Inflammatory macrophage (primary cell): Measurements from ENCODE around the gene TAF5L.
"Not testable (repeated sequence)": the region's sequence is repeated elsewhere in the genome, so short reads cannot be mapped to it uniquely, and the experiment has no call there.

Experiments
- DNase-seq, 2 donors: peaks; one replicate each; pipeline ENCODE4 v3.0.0-alpha.2; 2020 to 2022

TAF5L gene

GRCh38 chr1:229603371-229604005, 22.4 kb downstream of the TAF5L start:
- no peak for DNase-seq

GRCh38 chr1:229600229-229600628, 25.7 kb downstream of the TAF5L start:
- no peak for DNase-seq

GRCh38 chr1:229599218-229599954, 26.5 kb downstream of the TAF5L start:
- no peak for DNase-seq

- no peak for DNase-seq
Observed at GRCh38 chr1:229597877-229598276, 28.0 kb downstream of the TAF5L start.

GRCh38 chr1:229596925-229597699, 28.8 kb downstream of the TAF5L start:
- peak in 1 of 2 donors; percentile 51 for DNase-seq

GRCh38 chr1:229595876-229596275, 30.0 kb downstream of the TAF5L start:
- DNase-seq: not testable (repeated sequence)

- DNase-seq: no peak
Observed at GRCh38 chr1:229594227-229595008, 31.5 kb downstream of the TAF5L start.

- DNase-seq: no peak
Observed at GRCh38 chr1:229593800-229594199, 32.1 kb downstream of the TAF5L start.

- no peak for DNase-seq
Observed at GRCh38 chr1:229590119-229590518, 35.8 kb downstream of the TAF5L start.

GRCh38 chr1:229585338-229585737, 40.6 kb downstream of the TAF5L start:
- no peak for DNase-seq

- no peak for DNase-seq
Observed at GRCh38 chr1:229582715-229583114, 43.2 kb downstream of the TAF5L start.

GRCh38 chr1:229582011-229582694, 43.8 kb downstream of the TAF5L start:
- peak; percentile 43 to 47 for DNase-seq

GRCh38 chr1:229581485-229581884, 44.4 kb downstream of the TAF5L start:
- DNase-seq: no peak

GRCh38 chr1:229579059-229579673, 46.8 kb downstream of the TAF5L start:
- DNase-seq: peak; percentile 74 to 83

- DNase-seq: no peak
Observed at GRCh38 chr1:229578168-229579058, 47.5 kb downstream of the TAF5L start.

GRCh38 chr1:229574679-229575442, 51.1 kb downstream of the TAF5L start:
- no peak for DNase-seq

- DNase-seq: peak; percentile 59 to 63
Observed at GRCh38 chr1:229572286-229572685, 53.6 kb downstream of the TAF5L start.

- DNase-seq: no peak
Observed at GRCh38 chr1:229570891-229571516, 54.9 kb downstream of the TAF5L start.

- no peak for DNase-seq
Observed at GRCh38 chr1:229570305-229570704, 55.6 kb downstream of the TAF5L start.
